NCI-H226 (cell line): ENCODE measurements around the gene PRF1.
"Not testable (repeated sequence)": the region's sequence is repeated elsewhere in the genome, so short reads cannot be mapped to it uniquely, and the experiment has no call there.

Experiments used
- DNase-seq: peaks from one replicate; pipeline ENCODE4 v3.0.0-alpha.2; 2015

The PRF1 gene

DNA sequence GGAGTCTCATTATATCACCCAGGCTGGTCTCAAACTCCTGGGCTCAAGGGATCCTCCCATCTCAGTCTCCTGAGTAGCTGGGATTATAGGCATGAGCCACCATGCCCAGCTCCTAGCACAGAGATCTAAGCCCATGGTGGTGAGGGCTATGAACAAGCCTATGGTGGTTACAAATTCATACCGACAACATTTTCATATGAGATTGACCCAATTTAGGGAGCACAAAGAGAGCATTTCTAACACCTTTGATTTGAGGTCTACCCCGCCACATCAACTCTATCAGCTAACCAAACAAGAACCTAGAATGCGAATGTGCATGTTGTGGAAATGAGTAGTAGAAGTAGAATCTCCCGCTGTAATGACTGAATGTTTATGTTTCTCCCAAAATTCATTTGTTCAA, 14.2 kb upstream of the PRF1 start:
- no peak for DNase-seq

DNA sequence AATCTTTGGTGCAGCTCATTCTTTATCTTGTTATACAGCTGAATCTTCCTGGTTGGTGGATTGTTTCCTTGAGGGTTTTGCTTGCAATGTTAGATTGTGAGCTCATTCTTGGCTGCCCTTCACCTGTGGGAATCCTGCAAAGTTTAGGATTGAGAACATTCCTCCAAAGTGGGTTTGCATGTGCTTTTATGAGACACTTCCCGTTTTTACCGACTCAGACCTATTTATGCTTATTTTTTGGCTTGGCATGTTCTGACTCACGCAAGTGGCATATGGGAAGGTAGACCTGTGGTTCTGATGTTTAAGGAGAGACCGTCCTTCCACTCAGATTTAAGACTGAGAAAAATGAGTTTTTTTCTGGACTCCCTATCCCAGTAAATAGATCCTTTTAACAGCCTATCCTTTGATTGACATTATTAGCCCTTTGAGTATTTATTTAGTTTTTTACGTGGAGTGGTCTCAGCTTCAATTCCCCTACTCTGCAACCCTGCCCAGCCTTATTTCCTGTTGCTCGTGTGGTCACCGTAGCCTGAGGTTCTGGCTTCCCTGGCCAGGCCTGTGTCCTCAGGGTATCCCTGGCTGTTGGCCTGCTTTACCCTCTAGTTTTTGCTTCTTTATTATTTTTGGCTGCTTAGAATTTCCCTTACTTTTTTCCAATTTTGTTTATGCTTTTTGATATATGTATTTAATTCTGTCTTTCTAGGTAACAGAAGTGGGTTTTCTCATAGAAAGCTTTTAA, 13.4 kb upstream of the PRF1 start:
- DNase-seq: peak; percentile 52

DNA sequence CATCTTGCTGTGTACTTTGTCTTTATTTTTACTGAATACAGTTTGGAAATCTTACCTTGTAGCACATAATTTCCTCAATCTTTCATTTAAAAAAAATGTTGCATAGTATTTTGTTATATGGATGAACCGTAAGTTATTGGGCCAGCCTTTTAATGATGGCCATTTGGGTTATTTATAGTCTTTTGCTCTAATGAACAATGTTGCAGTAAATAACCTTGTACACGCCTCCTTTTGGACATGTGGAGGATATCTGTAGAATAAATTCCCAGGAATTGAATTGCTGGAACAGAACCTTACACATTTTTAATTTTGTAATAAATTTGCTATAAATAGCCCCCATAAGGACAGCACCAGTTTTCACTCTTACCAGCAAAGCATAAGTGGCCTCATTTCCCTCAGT, 12.7 kb upstream of the PRF1 start:
- DNase-seq: no peak

DNA sequence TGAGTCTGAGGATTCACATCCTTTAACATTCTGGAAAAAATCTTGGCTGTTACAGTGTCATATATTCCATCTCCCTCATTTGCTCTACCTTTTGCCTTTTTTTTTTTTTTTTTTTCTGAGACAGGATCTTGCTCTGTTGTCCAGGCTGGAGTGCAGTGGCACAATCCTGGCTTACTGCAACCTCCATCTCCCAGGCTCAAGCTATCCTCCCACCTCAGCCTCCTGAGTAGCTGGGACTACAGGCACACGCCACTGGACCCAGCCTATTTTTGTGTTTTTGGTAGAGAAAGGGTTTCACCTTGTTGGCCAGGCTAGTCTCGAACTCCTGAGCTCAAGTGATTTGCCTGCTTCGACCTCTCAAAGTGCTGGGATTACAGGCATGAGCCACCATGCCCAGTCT, 11.8 kb upstream of the PRF1 start:
- DNase-seq: not testable (repeated sequence)

- no peak for DNase-seq
Measured at GRCh38 chr10:70613941-70614340, 11.4 kb upstream of the PRF1 start.

GRCh38 chr10:70607936-70608335, 5.4 kb upstream of the PRF1 start:
- no peak for DNase-seq

DNA sequence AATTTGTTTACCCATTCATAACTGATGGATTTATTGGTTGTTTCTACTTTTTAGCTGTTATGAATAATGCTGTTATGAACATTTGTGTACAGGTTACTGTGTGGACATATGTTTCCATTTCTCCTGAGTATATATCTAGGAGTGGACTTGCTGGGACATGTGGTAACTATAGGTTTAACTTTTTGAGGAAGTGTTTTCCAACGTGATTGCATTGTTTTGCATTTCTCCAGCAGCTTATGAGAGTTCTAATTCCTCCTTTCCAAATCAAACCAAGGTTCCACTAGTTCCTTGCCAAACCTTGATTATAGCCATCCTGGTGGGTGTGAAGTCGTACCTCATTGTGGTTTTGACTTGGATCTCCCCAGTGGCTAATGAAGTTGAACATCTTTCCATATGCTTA, 2.6 kb upstream of the PRF1 start:
- no peak for DNase-seq

- no peak for DNase-seq
Measured at GRCh38 chr10:70604106-70604505, 1.6 kb upstream of the PRF1 start.

- no peak for DNase-seq
Measured at GRCh38 chr10:70603449-70603801, 884 bp upstream of the PRF1 start.

DNA sequence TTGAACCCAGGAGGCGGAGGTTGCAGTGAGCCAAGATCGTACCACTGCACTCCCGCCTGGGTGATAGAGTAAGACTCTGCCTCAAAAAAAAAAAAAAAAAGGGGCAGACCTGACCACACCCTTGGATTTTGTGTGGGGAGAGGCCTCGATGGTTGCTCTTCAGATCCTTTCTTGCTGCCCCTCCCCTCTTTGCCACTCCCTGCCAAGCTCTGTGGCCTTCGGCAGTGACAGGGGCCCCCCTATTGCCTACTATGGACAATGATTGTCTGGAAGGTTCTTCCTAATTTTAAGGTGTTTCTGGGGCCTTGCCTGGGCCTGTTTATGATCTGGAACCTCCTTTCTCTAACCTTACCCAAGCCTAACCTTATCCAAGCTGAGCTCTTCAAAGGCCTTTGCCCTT, 795 bp downstream of the PRF1 start:
- DNase-seq: no peak

DNA sequence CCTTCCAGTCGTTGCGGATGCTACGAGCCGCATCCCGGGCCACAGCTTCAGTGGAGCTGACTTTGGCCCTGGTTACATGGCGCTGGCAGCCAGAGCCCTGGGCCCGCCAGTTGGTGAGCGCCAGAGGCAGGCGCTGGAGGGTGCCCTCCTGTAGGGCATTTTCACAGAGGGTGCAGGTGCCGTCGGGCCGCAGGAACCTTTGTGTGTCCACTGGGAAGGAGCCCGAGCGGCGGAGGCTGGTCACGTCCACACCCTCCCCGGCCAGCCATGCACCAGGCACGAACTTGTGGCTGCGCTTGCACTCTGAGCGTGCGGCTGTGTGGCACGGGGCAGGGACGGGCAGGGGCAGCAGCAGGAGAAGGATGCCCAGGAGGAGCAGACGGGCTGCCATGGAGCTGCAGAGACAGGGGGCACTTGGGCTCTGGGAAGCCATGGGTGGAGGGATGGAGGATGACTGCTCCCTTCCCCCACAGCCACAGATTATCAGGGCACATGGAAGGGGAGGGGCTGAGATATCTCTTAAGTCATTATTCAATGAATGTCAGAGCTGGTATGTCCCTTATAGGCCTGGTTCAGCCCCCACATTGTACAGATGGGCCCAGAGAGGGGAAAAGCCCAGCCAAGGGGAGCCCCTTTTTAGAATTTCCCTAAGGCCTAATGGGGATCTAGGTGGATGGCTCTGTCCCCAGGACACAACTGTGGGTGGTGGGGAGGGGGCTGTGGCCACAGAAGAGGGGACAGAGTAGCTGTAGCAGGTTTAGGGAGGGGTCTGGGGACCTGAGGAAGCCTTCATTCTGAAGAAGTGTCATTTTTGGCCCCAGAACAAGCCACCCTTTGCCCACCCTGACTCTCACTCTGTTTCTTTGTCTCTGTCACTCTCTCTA, 1.8 kb downstream of the PRF1 start:
- DNase-seq: no peak

DNA sequence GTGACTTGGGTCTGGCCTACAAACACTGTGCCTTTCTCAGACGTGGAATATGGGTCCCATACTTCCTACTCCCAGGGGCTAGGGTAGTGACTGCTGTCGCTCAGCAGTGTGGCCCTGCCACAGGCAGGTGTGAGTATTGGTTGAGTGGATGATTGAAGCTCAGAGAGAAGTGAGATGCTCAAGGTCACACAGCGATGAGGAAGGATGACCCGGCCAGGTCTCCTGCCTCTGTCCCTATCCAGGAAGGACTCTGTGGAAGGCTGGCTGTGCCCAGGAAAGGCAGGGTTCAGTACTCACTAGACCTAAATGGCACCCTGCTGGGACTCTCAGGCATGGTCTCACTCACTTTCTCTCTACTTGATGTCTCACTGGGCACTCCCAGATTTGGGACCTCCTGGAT, 2.8 kb downstream of the PRF1 start:
- DNase-seq: no peak

GRCh38 chr10:70599319-70599718, 3.2 kb downstream of the PRF1 start:
- no peak for DNase-seq

GRCh38 chr10:70598857-70599295, 3.7 kb downstream of the PRF1 start:
- DNase-seq: no peak

GRCh38 chr10:70597856-70598815, 4.4 kb downstream of the PRF1 start:
- DNase-seq: no peak

DNA sequence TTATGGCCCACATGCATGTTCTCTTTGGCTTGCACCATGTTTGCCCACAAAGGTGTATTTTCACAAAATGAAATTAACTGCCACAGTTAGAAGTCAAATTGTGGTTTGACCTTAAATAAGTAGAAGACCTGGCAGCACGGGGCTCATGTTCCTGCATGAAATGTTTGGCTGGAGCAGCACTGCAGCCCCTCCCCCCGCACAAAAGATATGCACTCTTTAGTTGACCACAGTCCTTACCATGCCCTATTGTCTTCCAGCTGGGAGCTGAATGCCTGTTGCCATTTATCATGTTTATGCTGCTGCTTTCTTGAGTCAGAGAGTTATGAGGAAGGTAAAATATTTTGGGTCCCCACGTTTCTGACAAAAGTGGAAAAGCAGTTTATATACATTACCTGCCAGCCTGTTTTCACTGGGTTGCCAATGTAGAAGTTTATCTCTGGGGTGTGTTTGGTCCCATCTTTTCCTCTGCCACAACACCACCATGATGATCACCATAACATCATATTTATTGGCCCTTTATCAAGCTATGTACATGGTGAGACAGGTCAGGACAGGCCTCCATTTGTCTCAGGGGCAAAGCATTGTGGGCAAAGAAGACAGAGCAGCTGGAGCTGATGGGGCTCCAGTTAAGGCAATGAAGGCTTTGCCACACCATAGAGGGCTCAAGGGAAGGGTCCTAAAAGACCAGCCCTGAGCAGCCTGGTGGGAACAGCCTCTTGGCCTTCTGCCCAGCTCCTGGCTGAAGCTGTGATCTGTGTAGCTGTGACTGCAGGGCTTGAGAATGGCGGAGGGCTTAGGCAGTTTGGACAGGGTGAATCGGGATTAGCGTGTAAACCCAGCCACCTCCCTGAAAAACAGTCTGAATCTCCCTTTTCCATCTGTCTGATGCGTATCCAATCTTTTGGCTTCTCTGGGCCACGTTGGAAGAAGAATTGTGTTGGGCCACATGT, 5.4 kb downstream of the PRF1 start:
- DNase-seq: no peak

DNA sequence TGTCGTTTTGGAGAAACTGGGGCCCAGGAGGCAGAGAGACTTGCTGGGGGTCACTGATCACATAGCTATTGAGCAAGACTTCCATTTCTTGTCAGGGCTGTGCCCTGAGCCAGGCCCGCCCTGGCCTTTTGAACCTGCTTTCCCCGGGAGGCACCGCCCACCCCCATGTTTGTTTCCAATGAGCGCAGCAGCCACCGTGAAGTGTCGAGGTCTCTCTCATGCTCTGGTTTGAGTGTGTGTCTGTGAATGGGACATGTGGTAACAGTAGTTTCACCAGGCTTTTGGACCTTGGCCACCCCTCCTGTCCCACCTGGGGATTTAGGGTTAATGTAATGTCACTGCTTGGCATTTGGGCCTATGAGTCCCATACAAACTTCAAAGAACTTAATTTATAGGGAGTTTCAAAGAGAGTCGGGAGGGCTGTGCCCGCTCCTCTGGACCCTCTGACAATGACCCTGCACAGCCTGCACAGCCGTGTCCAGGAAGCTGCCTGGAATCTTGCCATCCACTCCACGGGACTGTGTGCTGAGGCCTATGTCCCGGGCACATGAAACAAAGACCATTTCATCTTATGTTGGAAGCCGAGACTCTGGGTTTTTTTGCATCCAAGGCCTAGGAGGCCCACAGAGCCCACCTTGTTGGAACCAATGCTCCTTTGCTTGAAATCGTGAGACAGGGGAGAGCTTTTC, 6.3 kb downstream of the PRF1 start:
- no peak for DNase-seq

DNA sequence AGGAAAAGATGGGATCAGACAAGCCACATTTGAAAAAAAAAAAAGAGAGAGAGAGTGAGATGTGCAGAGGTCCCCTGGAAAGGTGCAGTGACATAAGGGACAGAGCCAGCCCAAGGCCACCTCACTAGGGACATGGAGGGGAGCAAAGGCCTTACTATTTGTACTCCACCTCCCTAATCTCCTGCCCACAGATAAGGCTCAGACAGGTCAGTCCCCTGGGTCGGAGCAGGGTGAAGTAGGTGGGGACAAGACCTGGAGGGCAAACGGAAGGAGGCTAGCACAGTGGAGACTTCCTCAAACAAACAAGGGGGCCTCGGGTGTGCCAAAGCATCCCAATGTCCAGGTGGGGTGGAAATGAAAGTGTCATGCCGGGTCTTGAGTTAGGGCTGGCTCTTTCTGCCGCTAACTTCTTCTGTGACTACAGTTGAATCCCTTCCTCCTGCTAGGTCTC, 7.0 kb downstream of the PRF1 start:
- DNase-seq: no peak

DNA sequence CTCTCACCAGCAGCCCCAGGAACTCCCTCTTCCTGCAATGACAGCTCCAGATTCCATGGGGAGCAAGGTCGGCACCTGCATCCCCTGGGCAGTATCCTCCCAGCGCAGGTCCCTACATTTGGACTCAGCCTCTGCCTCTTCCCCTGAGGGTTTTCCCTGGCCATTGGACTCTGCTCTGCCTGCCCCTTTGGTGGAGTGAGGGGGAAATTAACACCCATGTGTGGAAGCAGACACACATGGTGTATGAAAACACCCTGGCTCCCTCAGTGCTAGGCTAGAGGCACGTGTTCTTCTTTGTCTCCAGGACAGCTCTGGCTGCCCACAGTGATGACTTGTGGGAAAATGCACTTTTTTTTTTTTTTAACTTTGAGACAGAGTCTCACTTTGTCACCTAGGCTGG, 8.4 kb downstream of the PRF1 start:
- DNase-seq: no peak

GRCh38 chr10:70593513-70593890, 9.0 kb downstream of the PRF1 start:
- DNase-seq: no peak
